HEK293 (cell line): ENCODE measurements around the gene ABT1.

Experiments used
- BCL11A ChIP-seq: fragments of 450-650 bp; formaldehyde crosslinking; IDR thresholded peaks from 2 replicates; pipeline ENCODE4 v1.5.1; 2016; ENCODE audit warnings: low read depth, missing biosample characterization, missing genetic modification characterization
- BCL6B ChIP-seq: fragments of 450-650 bp; formaldehyde crosslinking; IDR thresholded peaks from 2 replicates; pipeline ENCODE4 v1.5.1; 2017; ENCODE audit warnings: missing biosample characterization, missing genetic modification characterization
- FEZF1 ChIP-seq: fragments of 450-650 bp; formaldehyde crosslinking; IDR thresholded peaks from 2 replicates; pipeline ENCODE4 v1.5.1; 2016; ENCODE audit warnings: missing biosample characterization, missing genetic modification characterization
- KLF16 ChIP-seq: fragments of 450-650 bp; formaldehyde crosslinking; IDR thresholded peaks from 2 replicates; pipeline ENCODE4 v1.5.1; 2017; ENCODE audit warnings: missing biosample characterization, missing genetic modification characterization
- MEIS1 ChIP-seq: sonication (generic); formaldehyde crosslinking; IDR thresholded peaks from 2 replicates; pipeline ENCODE4 v1.8.1; 2022; ENCODE audit warnings: missing genetic modification reagents, mild to moderate bottlenecking, borderline replicate concordance
- SALL2 ChIP-seq: fragments of 450-650 bp; formaldehyde crosslinking; IDR thresholded peaks from 2 replicates; pipeline ENCODE4 v1.5.0; 2017; ENCODE audit warnings: missing biosample characterization, mild to moderate bottlenecking, missing genetic modification characterization, borderline replicate concordance
- SETDB1 ChIP-seq: IDR thresholded peaks from one replicate; pipeline ENCODE4 v1.6.1; 2017; ENCODE audit warnings: mild to moderate bottlenecking, low read length, moderate library complexity, mixed read lengths; ENCODE audit not compliant: insufficient read length
- SP2 ChIP-seq: fragments of 450-650 bp; formaldehyde crosslinking; IDR thresholded peaks from 2 replicates; pipeline ENCODE4 v1.5.1; 2016; ENCODE audit warnings: missing biosample characterization, missing genetic modification characterization
- ZBTB11 ChIP-seq: fragments of 450-650 bp; formaldehyde crosslinking; conservative IDR thresholded peaks from 2 replicates; pipeline ENCODE4 v1.5.1; 2016; ENCODE audit warnings: low read depth, missing biosample characterization, missing genetic modification characterization
- ZBTB21 ChIP-seq: fragments of 450-650 bp; formaldehyde crosslinking; IDR thresholded peaks from 2 replicates; pipeline ENCODE4 v1.5.1; 2017; ENCODE audit warnings: missing biosample characterization, missing genetic modification characterization
- ZNF214 ChIP-seq: fragments of 450-650 bp; formaldehyde crosslinking; IDR thresholded peaks from 2 replicates; pipeline ENCODE4 v1.5.1; 2017; ENCODE audit warnings: missing biosample characterization, mild to moderate bottlenecking, missing genetic modification characterization, borderline replicate concordance
- ZNF26 ChIP-seq: fragments of 450-650 bp; formaldehyde crosslinking; IDR thresholded peaks from 2 replicates; pipeline ENCODE4 v1.5.1; 2016; ENCODE audit warnings: missing biosample characterization, missing genetic modification characterization
- ZNF266 ChIP-seq: fragments of 450-650 bp; formaldehyde crosslinking; IDR thresholded peaks from 2 replicates; pipeline ENCODE4 v1.5.1; 2016; ENCODE audit warnings: missing biosample characterization, missing genetic modification characterization, low read depth
- ZNF324 ChIP-seq: fragments of 450-650 bp; formaldehyde crosslinking; IDR thresholded peaks from 2 replicates; pipeline ENCODE4 v1.5.1; 2016; ENCODE audit warnings: missing biosample characterization, missing genetic modification characterization
- ZNF394 ChIP-seq: fragments of 450-650 bp; formaldehyde crosslinking; IDR thresholded peaks from 2 replicates; pipeline ENCODE4 v1.5.1; 2016; ENCODE audit warnings: missing biosample characterization, missing genetic modification characterization, mild to moderate bottlenecking, moderate library complexity, borderline replicate concordance
- ZNF416 ChIP-seq: fragments of 450-650 bp; formaldehyde crosslinking; IDR thresholded peaks from 2 replicates; pipeline ENCODE4 v1.5.1; 2016; ENCODE audit warnings: missing biosample characterization, missing genetic modification characterization
- ZNF501 ChIP-seq: fragments of 450-650 bp; formaldehyde crosslinking; IDR thresholded peaks from 2 replicates; pipeline ENCODE4 v1.5.1; 2016; ENCODE audit warnings: missing biosample characterization, missing genetic modification characterization
- ZNF530 ChIP-seq: fragments of 450-650 bp; formaldehyde crosslinking; IDR thresholded peaks from 2 replicates; pipeline ENCODE4 v1.5.1; 2016; ENCODE audit warnings: low read depth, missing biosample characterization, missing genetic modification characterization
- ZNF626 ChIP-seq: fragments of 450-650 bp; sonication (Bioruptor Pico); formaldehyde crosslinking; IDR thresholded peaks from 2 replicates; pipeline ENCODE4 v1.5.1; 2018; ENCODE audit warnings: missing biosample characterization, missing genetic modification characterization, inconsistent platforms
- ZNF645 ChIP-seq: fragments of 450-650 bp; formaldehyde crosslinking; IDR thresholded peaks from 2 replicates; pipeline ENCODE4; 2016; ENCODE audit warnings: missing biosample characterization, missing genetic modification characterization
- ZNF658 ChIP-seq: fragments of 450-650 bp; formaldehyde crosslinking; IDR thresholded peaks from 2 replicates; pipeline ENCODE4; 2016; ENCODE audit warnings: missing biosample characterization, missing genetic modification characterization
- ZNF704 ChIP-seq: fragments of 450-650 bp; formaldehyde crosslinking; IDR thresholded peaks from 2 replicates; pipeline ENCODE4 v1.5.1; 2016; ENCODE audit warnings: missing biosample characterization, missing genetic modification characterization
- ZNF843 ChIP-seq: fragments of 450-650 bp; formaldehyde crosslinking; IDR thresholded peaks from 2 replicates; pipeline ENCODE4 v1.5.1; 2016; ENCODE audit warnings: missing biosample characterization, missing genetic modification characterization
- ZSCAN16 ChIP-seq: fragments of 450-650 bp; formaldehyde crosslinking; IDR thresholded peaks from 2 replicates; pipeline ENCODE4 v1.5.1; 2016; ENCODE audit warnings: missing biosample characterization, missing genetic modification characterization
- TF ChIP-seq, protein P1 (sequence below): fragments of 450-650 bp; formaldehyde crosslinking; IDR thresholded peaks from 2 replicates; pipeline ENCODE4 v1.5.1; 2016; ENCODE audit warnings: missing biosample characterization, missing genetic modification characterization
- TF ChIP-seq, protein P2 (sequence below): fragments of 450-650 bp; formaldehyde crosslinking; IDR thresholded peaks from 2 replicates; pipeline ENCODE4 v1.5.1; 2016; ENCODE audit warnings: missing biosample characterization, missing genetic modification characterization

ABT1 gene

GRCh38 chr6:26595669-26596269 is 984 bp upstream of the ABT1 start (continued):
- TF ChIP-seq, protein P1, sequence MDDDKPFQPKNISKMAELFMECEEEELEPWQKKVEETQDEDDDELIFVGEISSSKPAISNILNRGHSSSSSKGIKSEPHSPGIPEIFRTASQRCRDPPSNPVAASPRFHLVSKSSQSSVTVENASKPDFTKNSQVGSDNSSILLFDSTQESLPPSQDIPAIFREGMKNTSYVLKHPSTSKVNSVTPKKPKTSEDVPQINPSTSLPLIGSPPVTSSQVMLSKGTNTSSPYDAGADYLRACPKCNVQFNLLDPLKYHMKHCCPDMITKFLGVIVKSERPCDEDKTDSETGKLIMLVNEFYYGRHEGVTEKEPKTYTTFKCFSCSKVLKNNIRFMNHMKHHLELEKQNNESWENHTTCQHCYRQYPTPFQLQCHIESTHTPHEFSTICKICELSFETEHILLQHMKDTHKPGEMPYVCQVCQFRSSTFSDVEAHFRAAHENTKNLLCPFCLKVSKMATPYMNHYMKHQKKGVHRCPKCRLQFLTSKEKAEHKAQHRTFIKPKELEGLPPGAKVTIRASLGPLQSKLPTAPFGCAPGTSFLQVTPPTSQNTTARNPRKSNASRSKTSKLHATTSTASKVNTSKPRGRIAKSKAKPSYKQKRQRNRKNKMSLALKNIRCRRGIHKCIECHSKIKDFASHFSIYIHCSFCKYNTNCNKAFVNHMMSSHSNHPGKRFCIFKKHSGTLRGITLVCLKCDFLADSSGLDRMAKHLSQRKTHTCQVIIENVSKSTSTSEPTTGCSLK (tag by site-specific recombination): no peak
- TF ChIP-seq BCL11A (tag by site-specific recombination): peak; percentile 68; the same call in 1 of the 2 replicates
- no peak for TF ChIP-seq ZBTB21 (tag by site-specific recombination)
- TF ChIP-seq ZNF658 (tag by site-specific recombination): no peak
- peak; percentile 22; the same call in 1 of the 2 replicates for TF ChIP-seq ZNF843 (tag by site-specific recombination)
- no peak for TF ChIP-seq ZNF214
- TF ChIP-seq SALL2: no peak
- no peak for TF ChIP-seq ZSCAN16 (tag by site-specific recombination)
- TF ChIP-seq FEZF1 (tag by site-specific recombination): peak; percentile 39
- TF ChIP-seq ZNF704 (tag by site-specific recombination): no peak
- TF ChIP-seq ZNF394 (tag by site-specific recombination): peak; percentile 51; the same call in 1 of the 2 replicates
- TF ChIP-seq KLF16: no peak
- peak; percentile 23; the same call in 1 of the 2 replicates for TF ChIP-seq SP2
- TF ChIP-seq ZNF324 (tag by site-specific recombination): peak; percentile 30
- TF ChIP-seq SETDB1: no peak
- TF ChIP-seq ZNF416 (tag by site-specific recombination): no peak
- TF ChIP-seq BCL6B: no peak
- TF ChIP-seq MEIS1 (CRISPR knock-in tag): no peak; the same call in 1 of the 2 replicates
- TF ChIP-seq ZNF501: peak; percentile 69
- TF ChIP-seq, protein P2, sequence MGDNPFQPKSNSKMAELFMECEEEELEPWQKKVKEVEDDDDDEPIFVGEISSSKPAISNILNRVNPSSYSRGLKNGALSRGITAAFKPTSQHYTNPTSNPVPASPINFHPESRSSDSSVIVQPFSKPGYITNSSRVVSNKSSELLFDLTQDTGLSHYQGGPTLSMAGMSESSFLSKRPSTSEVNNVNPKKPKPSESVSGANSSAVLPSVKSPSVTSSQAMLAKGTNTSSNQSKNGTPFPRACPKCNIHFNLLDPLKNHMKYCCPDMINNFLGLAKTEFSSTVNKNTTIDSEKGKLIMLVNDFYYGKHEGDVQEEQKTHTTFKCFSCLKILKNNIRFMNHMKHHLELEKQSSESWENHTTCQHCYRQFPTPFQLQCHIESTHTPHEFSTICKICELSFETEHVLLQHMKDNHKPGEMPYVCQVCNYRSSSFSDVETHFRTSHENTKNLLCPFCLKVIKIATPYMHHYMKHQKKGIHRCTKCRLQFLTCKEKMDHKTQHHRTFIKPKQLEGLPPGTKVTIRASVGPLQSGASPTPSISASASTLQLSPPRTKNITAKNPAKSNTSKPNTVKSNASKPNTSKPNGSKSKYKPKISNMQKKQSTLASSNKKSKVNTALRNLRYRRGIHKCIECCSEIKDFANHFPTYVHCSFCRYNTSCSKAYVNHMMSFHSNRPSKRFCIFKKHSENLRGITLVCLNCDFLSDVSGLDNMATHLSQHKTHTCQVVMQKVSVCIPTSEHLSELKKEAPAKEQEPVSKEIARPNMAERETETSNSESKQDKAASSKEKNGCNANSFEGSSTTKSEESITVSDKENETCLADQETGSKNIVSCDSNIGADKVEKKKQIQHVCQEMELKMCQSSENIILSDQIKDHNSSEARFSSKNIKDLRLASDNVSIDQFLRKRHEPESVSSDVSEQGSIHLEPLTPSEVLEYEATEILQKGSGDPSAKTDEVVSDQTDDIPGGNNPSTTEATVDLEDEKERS: no peak
- TF ChIP-seq ZNF26 (tag by site-specific recombination): no peak
- no peak for TF ChIP-seq ZNF266
- TF ChIP-seq ZNF645: no peak
- TF ChIP-seq ZNF530 (tag by site-specific recombination): no peak
- TF ChIP-seq ZBTB11: no peak; the same call in 1 of the 2 replicates
- no peak for TF ChIP-seq ZNF626 (tag by site-specific recombination)
